Measurements from ENCODE around the gene DGKG. TPM values are rescaled to one million over a fixed set of nuclear protein-coding genes. Genes with fewer than 3 reads are reported as not detected.

Gene DGKG
- total and polyA plus RNA-seq, 12 donors, result 7.2 to 75.7 (median 41.4) TPM

- Histone ChIP-seq H3K27ac (peak overlapping the region; percentile 66 to 95 (median 90)), H3K4me3 (no peak overlapping the region), H3K9me3 (no peaks in the 10 kb centered on the region), H3K27me3 (no peaks in the 10 kb centered on the region), H3K36me3 (no peaks in the 10 kb centered on the region), H3K4me1 (peaks cover 6 to 42% (median 24%) of the 10 kb centered on the region in 9 donors)
- 71 to 78% methylated on average over 6 of the region's 6 CpGs for WGBS, 2 donors
- DNase-seq (no peak), ATAC-seq (no peak)
- TF ChIP-seq CTCF (IDR thresholded peaks at IDR 0.05), result no peak
- intact Hi-C loops (cut with DNase I), result loop anchor here in 1 of 10 donors (1.0 kb wide), 1 partner anchor 25 kb away; no protein-coding TSS in a partner anchor
Observed at GRCh38 chr3:186382217-186382885, 20.3 kb upstream of the DGKG start.

DNA sequence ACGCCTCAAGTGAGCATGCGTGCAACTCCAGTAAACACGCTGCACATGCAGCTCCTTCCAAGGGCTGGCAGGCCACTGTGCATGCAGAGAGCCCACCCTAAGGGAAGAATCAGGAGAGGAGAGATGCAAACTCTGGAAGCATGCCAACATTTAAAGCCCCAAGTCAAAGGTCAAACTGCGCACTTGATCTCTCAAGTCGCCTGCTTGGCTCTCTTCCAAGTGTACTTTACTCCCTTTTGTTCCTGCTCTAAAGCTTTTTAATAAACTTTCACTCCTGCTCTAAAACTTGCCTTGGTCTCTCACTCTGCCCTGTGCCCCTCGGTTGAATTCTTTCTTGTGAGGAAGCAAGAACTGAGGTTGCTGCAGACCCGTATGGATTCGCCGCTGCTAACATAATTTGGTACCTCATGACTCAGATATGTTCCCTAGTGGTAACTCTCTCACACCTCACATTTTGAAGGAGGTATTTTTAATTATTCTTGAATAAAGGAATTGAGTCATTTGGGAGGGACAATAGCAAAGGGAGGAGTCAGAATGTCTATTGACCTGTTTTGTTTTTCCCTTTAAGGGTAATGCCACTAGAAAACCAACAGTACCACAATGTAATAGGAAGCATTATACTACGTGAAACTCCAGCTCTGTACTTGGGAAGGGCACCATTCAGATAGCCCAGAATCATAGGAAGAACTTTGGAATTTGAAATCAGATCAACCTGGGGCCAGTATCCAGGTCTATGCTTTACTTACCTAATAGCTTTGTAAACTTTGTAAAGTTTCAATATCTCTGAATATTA lies 19.6 kb upstream of the DGKG start:
- Histone ChIP-seq H3K27ac (peak overlapping the region in 7 of 10 donors; percentile 85 to 95 (median 92)), H3K4me3 (no peak overlapping the region), H3K36me3 (no peaks in the 10 kb centered on the region), H3K9me3 (no peaks in the 10 kb centered on the region), H3K27me3 (no peaks in the 10 kb centered on the region), H3K4me1 (peaks cover 6 to 42% (median 24%) of the 10 kb centered on the region in 9 donors)
- DNase-seq, result no peak
- no peak for TF ChIP-seq CTCF (IDR thresholded peaks at IDR 0.05)
- no peak for ATAC-seq
- 73 to 83% methylated on average over 10 of the region's 10 CpGs for WGBS, 2 donors
- intact Hi-C loops (cut with DNase I), result loop anchor here in 1 of 10 donors (1.0 kb wide), 1 partner anchor 26 kb away; no protein-coding TSS in a partner anchor

GRCh38 chr3:186380622-186381380 lies 18.8 kb upstream of the DGKG start:
- TF ChIP-seq CTCF (IDR thresholded peaks at IDR 0.05), result no peak
- no peaks in the 10 kb centered on the region for H3K9me3 ChIP-seq
- no peaks in the 10 kb centered on the region for H3K36me3 ChIP-seq
- intact Hi-C loops (cut with DNase I), result no loop called here
- DNase-seq (peak in 1 of 2 donors; percentile 32), ATAC-seq (peak in 7 of 8 donors; percentile 3 to 76 (median 44))
- no peaks in the 10 kb centered on the region for H3K27me3 ChIP-seq
- WGBS, 2 donors, result 65 to 69% methylated on average over 8 of the region's 8 CpGs
- no peak overlapping the region for H3K4me3 ChIP-seq
- H3K4me1 ChIP-seq, result peaks cover 6 to 42% (median 24%) of the 10 kb centered on the region in 9 donors
- peak overlapping the region in 6 of 10 donors; percentile 35 to 94 (median 92) for H3K27ac ChIP-seq

GRCh38 chr3:186375443-186375842 lies 13.4 kb upstream of the DGKG start:
- no peak overlapping the region for H3K4me3 ChIP-seq
- ATAC-seq (no peak), DNase-seq (no peak)
- H3K9me3 ChIP-seq, result no peaks in the 10 kb centered on the region
- no peaks in the 10 kb centered on the region for H3K36me3 ChIP-seq
- H3K27ac ChIP-seq, result no peak overlapping the region
- no peaks in the 10 kb centered on the region for H3K27me3 ChIP-seq
- 49 to 55% methylated on average over 2 of the region's 2 CpGs for WGBS, 2 donors
- no peak for TF ChIP-seq CTCF (IDR thresholded peaks at IDR 0.05)
- H3K4me1 ChIP-seq, result peaks cover 0 to 9% (median 0%) of the 10 kb centered on the region in 9 donors
- intact Hi-C loops (cut with DNase I), result no loop called here

Measured in heart right ventricle (tissue), 16 donors.